H9 (cell line): Measurements from ENCODE around the gene PCNX4. TPM values are rescaled to one million over a fixed set of nuclear protein-coding genes. Genes with fewer than 3 reads are reported as not detected.
"Not testable (repeated sequence)": the region's sequence is repeated elsewhere in the genome, so short reads cannot be mapped to it uniquely, and the experiment has no call there.

Experiments used
- DNase-seq: peaks from one replicate; pipeline ENCODE4 v3.0.0-alpha.2; 2017
- H2AFZ ChIP-seq: one replicate; pipeline ENCODE4 v1.6.1; 2013; ENCODE audit warnings: mild to moderate bottlenecking, low read length, control low read depth, moderate library complexity
- H2AK5ac ChIP-seq: 2 replicates; pipeline ENCODE4 v1.6.1; 2013; ENCODE audit warnings: low read length, control low read depth, mixed read lengths; ENCODE audit not compliant: insufficient read length
- H2BK120ac ChIP-seq: one replicate; pipeline ENCODE4 v1.6.1; 2013; ENCODE audit warnings: low read depth, mild to moderate bottlenecking, low read length, control low read depth, inconsistent platforms; ENCODE audit not compliant: poor library complexity, severe bottlenecking
- H2BK12ac ChIP-seq: 2 replicates; pipeline ENCODE4 v1.6.1; 2013; ENCODE audit warnings: low read length, control low read depth, mixed read lengths, low read depth; ENCODE audit not compliant: insufficient read length
- H2BK15ac ChIP-seq: 2 replicates; pipeline ENCODE4 v1.6.1; 2013; ENCODE audit warnings: low read depth, low read length, control low read depth
- H2BK20ac ChIP-seq: one replicate; pipeline ENCODE4 v1.6.1; 2013; ENCODE audit warnings: low read depth, mild to moderate bottlenecking, low read length, control low read depth, inconsistent platforms; ENCODE audit not compliant: poor library complexity, severe bottlenecking
- H2BK5ac ChIP-seq: 2 replicates; pipeline ENCODE4 v1.6.1; 2013; ENCODE audit warnings: low read length, control low read depth, mixed read lengths; ENCODE audit not compliant: insufficient read length
- H3K14ac ChIP-seq: 2 replicates; pipeline ENCODE4 v1.6.1; 2013; ENCODE audit warnings: low read length, control low read depth; ENCODE audit not compliant: insufficient read depth
- H3K18ac ChIP-seq: 2 replicates; pipeline ENCODE4 v1.6.1; 2013; ENCODE audit warnings: low read depth, mild to moderate bottlenecking, mixed read lengths, low read length, control low read depth; ENCODE audit not compliant: insufficient read length
- H3K23ac ChIP-seq: 2 replicates; pipeline ENCODE4 v1.6.1; 2013; ENCODE audit warnings: low read length, control low read depth, mixed read lengths, low read depth; ENCODE audit not compliant: insufficient read length
- H3K23me2 ChIP-seq: 2 replicates; pipeline ENCODE4 v1.6.1; 2013; ENCODE audit warnings: low read depth, mild to moderate bottlenecking, mixed read lengths, low read length, control low read depth; ENCODE audit not compliant: insufficient read length, poor library complexity, severe bottlenecking
- H3K27ac ChIP-seq: 2 replicates; pipeline ENCODE4 v1.5.1; 2013; ENCODE audit warnings: low read length, control low read depth, mixed read lengths, low read depth; ENCODE audit not compliant: insufficient read length
- H3K27me3 ChIP-seq: 2 replicates; pipeline ENCODE4 v1.6.1; 2013; ENCODE audit warnings: low read length, control low read depth, inconsistent platforms; ENCODE audit not compliant: insufficient read depth
- H3K4ac ChIP-seq: 2 replicates; pipeline ENCODE4 v1.6.1; 2013; ENCODE audit warnings: low read depth, mild to moderate bottlenecking, control low read depth, inconsistent platforms, low read length, moderate library complexity
- H3K4me1 ChIP-seq: 2 replicates; pipeline ENCODE4 v1.6.1; 2013; ENCODE audit warnings: low read length, control low read depth, inconsistent platforms; ENCODE audit not compliant: insufficient read depth
- H3K4me2 ChIP-seq: 2 replicates; pipeline ENCODE4 v1.6.1; 2013; ENCODE audit warnings: low read length, control low read depth, mixed read lengths; ENCODE audit not compliant: insufficient read length, insufficient read depth
- H3K56ac ChIP-seq: 2 replicates; pipeline ENCODE4 v1.6.1; 2013; ENCODE audit warnings: low read depth, mild to moderate bottlenecking, mixed read lengths, low read length, control low read depth; ENCODE audit not compliant: insufficient read length
- H3K79me1 ChIP-seq: 2 replicates; pipeline ENCODE4 v1.6.1; 2013; ENCODE audit warnings: low read depth, mild to moderate bottlenecking, moderate library complexity, low read length, control low read depth, inconsistent platforms; ENCODE audit not compliant: insufficient read depth, poor library complexity, severe bottlenecking
- H3K79me2 ChIP-seq: 2 replicates; pipeline ENCODE4 v1.6.1; 2013; ENCODE audit warnings: low read length, control low read depth, inconsistent platforms; ENCODE audit not compliant: insufficient read depth
- H3K9ac ChIP-seq: 2 replicates; pipeline ENCODE4 v1.6.1; 2013; ENCODE audit warnings: low read length, control low read depth, mixed read lengths; ENCODE audit not compliant: insufficient read length; ENCODE audit errors: extremely low read depth
- H3K9me3 ChIP-seq: one replicate; pipeline ENCODE4 v1.6.1; 2013; ENCODE audit warnings: low read depth, low read length, inconsistent platforms; ENCODE audit not compliant: control insufficient read depth
- H3T11ph ChIP-seq: one replicate; pipeline ENCODE4 v1.6.1; 2013; ENCODE audit warnings: mild to moderate bottlenecking, low read length, control low read depth, inconsistent platforms
- H4K20me1 ChIP-seq: one replicate; pipeline ENCODE4 v1.6.1; 2013; ENCODE audit not compliant: control insufficient read depth, insufficient read length, insufficient read depth
- H4K5ac ChIP-seq: 2 replicates; pipeline ENCODE4 v1.6.1; 2013; ENCODE audit warnings: low read depth, mild to moderate bottlenecking, mixed read lengths, low read length, control low read depth; ENCODE audit not compliant: insufficient read length
- H4K8ac ChIP-seq: replicated peaks from 2 replicates; pipeline ENCODE4 v1.6.1; 2013; ENCODE audit warnings: low read length, control low read depth, mixed read lengths, low read depth; ENCODE audit not compliant: insufficient read length
- H4K91ac ChIP-seq: 2 replicates; pipeline ENCODE4 v1.6.1; 2013; ENCODE audit warnings: low read depth, mild to moderate bottlenecking, moderate library complexity, mixed read lengths, low read length, control low read depth; ENCODE audit not compliant: insufficient read length
- H3K27ac Mint-ChIP-seq, 3 experiments: 2 replicates in 2 of 3; 3 replicates in 1 of 3; pipeline ENCODE4 v1.8.0; 2020 to 2021; ENCODE audit warnings: mixed read lengths in 3 of 3, mild to moderate bottlenecking in 1 of 3, moderate library complexity in 1 of 3
- H3K27me3 Mint-ChIP-seq: 2 replicates; pipeline ENCODE4 v1.8.0; 2021; ENCODE audit warnings: low read depth, mild to moderate bottlenecking, moderate library complexity, mixed read lengths
- H3K36me3 Mint-ChIP-seq, 3 experiments: 2 replicates in 2 of 3; 3 replicates in 1 of 3; pipeline ENCODE4 v1.8.0; 2020 to 2021; ENCODE audit warnings: low read depth in 3 of 3, mixed read lengths in 3 of 3; ENCODE audit not compliant: insufficient read depth in 1 of 3
- H3K4me1 Mint-ChIP-seq, 2 experiments: 2 replicates each; pipeline ENCODE4 v1.8.0; 2020; ENCODE audit warnings: mixed read lengths in 2 of 2
- H3K4me3 Mint-ChIP-seq, 2 experiments: 2 replicates in 1 of 2; 3 replicates in 1 of 2; pipeline ENCODE4 v1.8.0; 2020 to 2021; ENCODE audit warnings: mild to moderate bottlenecking in 2 of 2, mixed read lengths in 2 of 2, moderate library complexity in 1 of 2
- H3K9me3 Mint-ChIP-seq, 2 experiments: 2 replicates in 1 of 2; 3 replicates in 1 of 2; pipeline ENCODE4 v1.8.0; 2020; ENCODE audit warnings: mild to moderate bottlenecking in 2 of 2, mixed read lengths in 2 of 2, moderate library complexity in 1 of 2
- CTCF ChIP-seq: fragments of 200-600 bp; sonication (generic); conservative IDR thresholded peaks from 3 replicates; pipeline ENCODE4 v1.8.0; 2021; ENCODE audit warnings: antibody characterized with exemption, mild to moderate bottlenecking
- WGBS: extraction: QIAGEN DNeasy Blood & Tissue Kit; methylation state at CpG from one replicate; pipeline ENCODE4 v1.1.7; 2013; ENCODE audit warnings: missing lambda C conversion rate, low lambda C conversion rate, mixed read lengths; ENCODE audit not compliant: insufficient read length; ENCODE audit errors: extremely low coverage; 5-methylcytosine and 5-hydroxymethylcytosine counted together
- total RNA-seq: library from RNA; stranded (reverse); gene quantifications from 2 replicates; pipeline ENCODE4 v1.2.1, GENCODE V29; 2021

PCNX4 gene
- total RNA-seq, 1 experiment from 2014 or later, result 40.0 TPM

- H2BK15ac ChIP-seq, result no peak overlapping the region
- no peak overlapping the region for H2BK12ac ChIP-seq
- Mint-ChIP-seq H3K9me3 (peaks cover 0 to 2% of the 10 kb centered on the region in 2 experiments; a peak in 1 of 5 replicates), H3K4me3 (no peak overlapping the region), H3K27ac (peak overlapping the region in 2 of 3 experiments; percentile 21 to 36; a peak in 4 of 7 replicates), H3K27me3 (no peaks in the 10 kb centered on the region), H3K4me1 (peaks cover 30 to 35% of the 10 kb centered on the region in 2 experiments), H3K36me3 (peaks cover 16 to 24% (median 17%) of the 10 kb centered on the region in 3 experiments)
- no peak overlapping the region for H4K5ac ChIP-seq
- H3K27me3 ChIP-seq, result no peaks in the 10 kb centered on the region
- H2AFZ ChIP-seq, result no peak overlapping the region
- no peak overlapping the region for H2AK5ac ChIP-seq
- TF ChIP-seq CTCF, result no peak
- no peak overlapping the region for H3K18ac ChIP-seq
- H3T11ph ChIP-seq, result no peak overlapping the region
- peaks cover 10% of the 10 kb centered on the region for H3K79me1 ChIP-seq
- no peak overlapping the region for H3K9ac ChIP-seq
- no peak overlapping the region for H4K8ac ChIP-seq
- no peak overlapping the region for H3K14ac ChIP-seq
- H3K79me2 ChIP-seq, result peaks cover 13% of the 10 kb centered on the region; the same call in 1 of the 2 replicates
- no CpG with 5 or more reads among the region's 6 CpGs for WGBS
- H4K91ac ChIP-seq, result no peak overlapping the region
- H2BK5ac ChIP-seq, result no peak overlapping the region
- no peaks in the 10 kb centered on the region for H4K20me1 ChIP-seq
- DNase-seq, result no peak
- H3K9me3 ChIP-seq, result no peaks in the 10 kb centered on the region
- H3K23ac ChIP-seq, result no peak overlapping the region
- peaks cover under 1% of the 10 kb centered on the region for H3K23me2 ChIP-seq
- H3K27ac ChIP-seq, result no peak overlapping the region
- H3K4me1 ChIP-seq, result peaks cover 4% of the 10 kb centered on the region; the same call in 1 of the 2 replicates
- no peak overlapping the region for H2BK120ac ChIP-seq
- H3K4me2 ChIP-seq, result no peak overlapping the region
- no peak overlapping the region for H3K4ac ChIP-seq
- H2BK20ac ChIP-seq, result no peak overlapping the region
- H3K56ac ChIP-seq, result no peak overlapping the region
These were observed 6.3 kb downstream of the PCNX4 start for GRCh38 chr14:60097974-60098373.

GRCh38 chr14:60099855-60100254 lies 8.1 kb downstream of the PCNX4 start:
- H3K4me3 Mint-ChIP-seq, H4K91ac ChIP-seq, H3K79me1 ChIP-seq, H3K56ac ChIP-seq, H2BK20ac ChIP-seq, H3K27me3 ChIP-seq, H3K23ac ChIP-seq, H3K23me2 ChIP-seq, H3K4me2 ChIP-seq, H3K4me1 ChIP-seq, H2BK12ac ChIP-seq, H3K27ac Mint-ChIP-seq, H3K4ac ChIP-seq, H3K14ac ChIP-seq, H2AK5ac ChIP-seq, H4K5ac ChIP-seq, H3K27ac ChIP-seq, H2BK15ac ChIP-seq, H3K9me3 Mint-ChIP-seq, H4K20me1 ChIP-seq, H3K27me3 Mint-ChIP-seq, H2BK120ac ChIP-seq, H3K79me2 ChIP-seq, H3K9ac ChIP-seq, H3T11ph ChIP-seq, H4K8ac ChIP-seq, DNase-seq, H2AFZ ChIP-seq, H2BK5ac ChIP-seq, H3K9me3 ChIP-seq, H3K18ac ChIP-seq: not testable (repeated sequence)
- peaks cover 16 to 24% (median 20%) of the 10 kb centered on the region in 3 experiments for H3K36me3 Mint-ChIP-seq
- WGBS, result no CpG with 5 or more reads among the region's 7 CpGs
- H3K4me1 Mint-ChIP-seq, result peaks cover 20 to 21% of the 10 kb centered on the region in 2 experiments
